H1 (cell line): ENCODE data around the gene SPDEF. TPM values are rescaled to one million over a fixed set of nuclear protein-coding genes. Genes with fewer than 3 reads are reported as not detected.

Source experiments
- CTCF ChIA-PET: fragments of 300-600 bp; sonication (Branson Sonifier 250); formaldehyde crosslinking; loops from one replicate; lab custom pipeline; 2021; ENCODE audit not compliant: partially characterized antibody; lab: Charles Lee
- POLR2A ChIA-PET: fragments of 300-600 bp; sonication (Branson Sonifier 250); formaldehyde crosslinking; loops from one replicate; lab custom pipeline; 2021; ENCODE audit warnings: inconsistent platforms; ENCODE audit not compliant: partially characterized antibody; lab: Charles Lee
- DNase-seq, 2 experiments: peaks; one replicate each; pipeline versions ENCODE4 v3.0.0 to v3.0.0-alpha.2; 2010 to 2022; ENCODE audit warnings: low spot score in 2 of 2, low read depth in 1 of 2, mixed read lengths in 1 of 2
- FAIRE-seq: peaks from 2 replicates; lab custom pipeline; 2011; peaks lifted over from hg19 to GRCh38; lab: Jason Lieb, UNC
- H2AFZ ChIP-seq: 2 replicates; pipeline ENCODE4 v1.8.1; 2012; ENCODE audit warnings: low read length, inconsistent platforms
- H2AK5ac ChIP-seq: 2 replicates; pipeline ENCODE4 v1.6.1; 2013; ENCODE audit warnings: low read depth, low read length
- H2BK120ac ChIP-seq: replicated peaks from 2 replicates; pipeline ENCODE3; 2013; ENCODE audit warnings: low read depth, low read length, inconsistent platforms
- H2BK12ac ChIP-seq: 2 replicates; pipeline ENCODE4 v1.6.1; 2013; ENCODE audit warnings: low read depth, low read length
- H2BK15ac ChIP-seq: 2 replicates; pipeline ENCODE4 v1.6.1; 2013; ENCODE audit warnings: low read length
- H2BK20ac ChIP-seq: 2 replicates; pipeline ENCODE4 v1.6.1; 2013; ENCODE audit warnings: low read length
- H2BK5ac ChIP-seq: 2 replicates; pipeline ENCODE4 v1.6.1; 2013; ENCODE audit warnings: low read depth, low read length
- H3K14ac ChIP-seq: 2 replicates; pipeline ENCODE4 v1.6.1; 2013; ENCODE audit warnings: inconsistent platforms; ENCODE audit not compliant: insufficient read length
- H3K18ac ChIP-seq: 2 replicates; pipeline ENCODE4 v1.6.1; 2013; ENCODE audit warnings: low read length; ENCODE audit errors: extremely low read depth
- H3K23ac ChIP-seq: 2 replicates; pipeline ENCODE4 v1.6.1; 2013; ENCODE audit warnings: inconsistent platforms; ENCODE audit not compliant: insufficient read length
- H3K23me2 ChIP-seq: 2 replicates; pipeline ENCODE4 v1.6.1; 2013; ENCODE audit warnings: low read depth, low read length
- H3K27ac ChIP-seq: 2 replicates; pipeline ENCODE4 v1.6.1; 2011; ENCODE audit warnings: low read depth, low read length, inconsistent platforms
- H3K27me3 ChIP-seq, 4 experiments: replicated peaks in 1 of 4; 1 replicate in 1 of 4; 2 replicates in 3 of 4; pipeline versions ENCODE4 v1.6.1 to v1.8.1; 2011 to 2013; ENCODE audit warnings: low read length in 3 of 4, mild to moderate bottlenecking in 3 of 4, inconsistent platforms in 2 of 4, mixed read lengths in 2 of 4, moderate library complexity in 1 of 4; ENCODE audit not compliant: control insufficient read depth in 3 of 4, insufficient read depth in 3 of 4; ENCODE audit errors: extremely low read depth in 1 of 4
- H3K36me3 ChIP-seq, 4 experiments: 2 replicates each; pipeline versions ENCODE4 v1.6.1 to v1.8.1; 2011 to 2013; ENCODE audit warnings: mild to moderate bottlenecking in 4 of 4, low read length in 3 of 4, moderate library complexity in 2 of 4, control low read depth in 1 of 4, inconsistent platforms in 1 of 4; ENCODE audit not compliant: insufficient read depth in 4 of 4, control insufficient read depth in 2 of 4
- H3K4ac ChIP-seq: replicated peaks from 2 replicates; pipeline ENCODE3; 2013; ENCODE audit warnings: low read length, low read depth, mixed read lengths, inconsistent platforms; ENCODE audit not compliant: insufficient read length
- H3K4me1 ChIP-seq, 4 experiments: replicated peaks in 1 of 4; 1 replicate in 1 of 4; 2 replicates in 3 of 4; pipeline versions ENCODE4 v1.6.1 to v1.8.1; 2011 to 2013; ENCODE audit warnings: low read length in 3 of 4, inconsistent platforms in 2 of 4, mixed read lengths in 1 of 4; ENCODE audit not compliant: insufficient read depth in 4 of 4, control insufficient read depth in 3 of 4
- H3K4me2 ChIP-seq, 2 experiments: 2 replicates each; pipeline versions ENCODE4 v1.6.1 to v1.8.1; 2011 to 2013; ENCODE audit warnings: low read depth in 2 of 2, low read length in 2 of 2, control low read depth in 1 of 2, inconsistent platforms in 1 of 2, mild to moderate bottlenecking in 1 of 2; ENCODE audit not compliant: insufficient read depth in 1 of 2
- H3K4me3 ChIP-seq, 4 experiments: fragments of 200-600, 300-600 bp in 1 of 4; sonication (generic), shearing (Covaris generic), sonication (Bioruptor Twin) in 1 of 4; 2 replicates each; pipeline versions ENCODE4 v1.5.1 to v1.8.1; 2011 to 2016; ENCODE audit warnings: low read length in 4 of 4, low read depth in 3 of 4, control low read depth in 2 of 4, inconsistent platforms in 2 of 4, mild to moderate bottlenecking in 2 of 4, mixed read lengths in 1 of 4, moderate library complexity in 1 of 4; ENCODE audit not compliant: insufficient read depth in 2 of 4; ENCODE audit errors: extremely low read depth in 1 of 4
- H3K56ac ChIP-seq: replicated peaks from 2 replicates; pipeline ENCODE3; 2013; ENCODE audit warnings: low read depth, mild to moderate bottlenecking, mixed read lengths, low read length, inconsistent platforms; ENCODE audit not compliant: insufficient read length
- H3K79me1 ChIP-seq: 2 replicates; pipeline ENCODE4 v1.6.1; 2013; ENCODE audit warnings: low read depth, low read length, control low read depth
- H3K79me2 ChIP-seq, 2 experiments: 2 replicates each; pipeline versions ENCODE4 v1.6.1 to v1.8.1; 2012 to 2013; ENCODE audit warnings: low read length in 2 of 2, mild to moderate bottlenecking in 2 of 2, inconsistent platforms in 1 of 2; ENCODE audit not compliant: insufficient read depth in 2 of 2, control insufficient read depth in 1 of 2
- H3K9ac ChIP-seq, 4 experiments: replicated peaks in 1 of 4; 1 replicate in 1 of 4; 2 replicates in 3 of 4; pipeline versions ENCODE4 v1.6.1 to v1.8.1; 2011 to 2013; ENCODE audit warnings: low read depth in 3 of 4, low read length in 3 of 4, control low read depth in 2 of 4, mild to moderate bottlenecking in 2 of 4, moderate library complexity in 2 of 4, inconsistent platforms in 1 of 4; ENCODE audit errors: extremely low read depth in 1 of 4
- H3K9me3 ChIP-seq, 2 experiments: 2 replicates each; pipeline versions ENCODE4 v1.6.1 to v1.8.1; 2012 to 2013; ENCODE audit warnings: mild to moderate bottlenecking in 2 of 2, moderate library complexity in 2 of 2, control low read depth in 1 of 2, inconsistent platforms in 1 of 2, low read depth in 1 of 2, low read length in 1 of 2, mixed read lengths in 1 of 2; ENCODE audit not compliant: insufficient read depth in 2 of 2
- H4K20me1 ChIP-seq, 2 experiments: replicated peaks in 1 of 2; 2 replicates each; pipeline versions ENCODE3 to v1.8.1; 2011 to 2013; ENCODE audit warnings: inconsistent platforms in 2 of 2, low read length in 2 of 2, mild to moderate bottlenecking in 1 of 2; ENCODE audit not compliant: insufficient read depth in 2 of 2, control insufficient read depth in 1 of 2
- H4K5ac ChIP-seq: 2 replicates; pipeline ENCODE4 v1.6.1; 2013; ENCODE audit warnings: low read length, low read depth, mixed read lengths, inconsistent platforms; ENCODE audit not compliant: insufficient read length
- H4K8ac ChIP-seq: 2 replicates; pipeline ENCODE4 v1.8.0; 2013; ENCODE audit warnings: mild to moderate bottlenecking, moderate library complexity, low read length, inconsistent platforms; ENCODE audit not compliant: insufficient read depth; ENCODE audit errors: extremely low read depth
- H4K91ac ChIP-seq: replicated peaks from 2 replicates; pipeline ENCODE3; 2013; ENCODE audit warnings: low read length, mixed read lengths, inconsistent platforms; ENCODE audit not compliant: insufficient read length
- CHD1 ChIP-seq: IDR thresholded peaks from 2 replicates; pipeline ENCODE4 v1.6.1; 2012; ENCODE audit warnings: low read depth, low read length, improper control_type of control experiment
- KDM5A ChIP-seq: fragments of 200-600 bp; IDR thresholded peaks from 2 replicates; pipeline ENCODE4 v1.7.1; 2012; ENCODE audit warnings: mild to moderate bottlenecking, low read length, inconsistent platforms, mixed read lengths
- WGBS, 2 experiments: shearing (Covaris generic) in 1 of 2; methylation state at CpG; one replicate each; pipeline versions ENCODE4 v1.1.6 to v1.1.7; 2013 to 2015; ENCODE audit warnings: low lambda C conversion rate in 2 of 2, mixed read lengths in 2 of 2, inconsistent platforms in 1 of 2, low coverage in 1 of 2, missing lambda C conversion rate in 1 of 2; ENCODE audit not compliant: insufficient replicate concordance in 2 of 2, insufficient coverage in 1 of 2, insufficient read length in 1 of 2; ENCODE audit errors: extremely low coverage in 1 of 2, missing lambda C conversion rate in 1 of 2; 5-methylcytosine and 5-hydroxymethylcytosine counted together
- polyA plus RNA-seq, 7 experiments: library from polyadenylated mRNA; depleted of rRNA in 3 of 7; stranded (reverse) in 5 of 7; unstranded in 2 of 7; fragments of >200 nt in 5 of 7; fragments of 200-250 nt in 2 of 7; gene quantifications; 1 replicate in 5 of 7; 2 replicates in 1 of 7; 4 replicates in 1 of 7; pipeline versions ENCODE4 v1.2.1 to v1.2.3, GENCODE V29; 2011 to 2013; ENCODE audit warnings: missing spikeins in 2 of 7, mixed read lengths in 2 of 7
- total RNA-seq: library from RNA; stranded (reverse); fragmentation: NEBNext Ultra II Directional; extraction: Animal tissue kit (Norgen Biotek cat#: 25700); gene quantifications from 2 replicates; pipeline ENCODE4 v1.2.1, GENCODE V29; 2021

SPDEF gene
- total and polyA plus RNA-seq, 2 of the 8 experiments (the other 6 are each of a cell fraction or from before 2014, with no cell fraction given), result 0.15 to 0.30 TPM

DNA sequence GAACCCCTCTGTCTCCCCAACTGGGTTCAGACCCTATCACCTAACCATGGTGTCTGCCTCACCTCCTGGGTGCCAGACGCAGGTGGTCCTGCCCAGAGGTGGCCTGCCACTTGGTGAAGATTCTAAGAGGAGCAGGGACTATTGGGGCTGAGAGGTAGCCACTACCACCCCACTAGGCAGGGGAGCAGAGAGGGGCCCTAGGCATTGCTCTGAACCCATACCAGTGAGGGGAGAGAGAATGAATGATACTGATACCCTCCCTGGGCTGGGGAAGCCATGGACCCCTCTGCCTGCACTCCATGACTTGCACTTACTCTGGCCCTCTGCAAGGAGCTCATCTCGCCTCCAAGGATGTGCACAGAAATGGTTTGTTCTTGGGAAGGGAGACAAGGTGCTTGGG lies 31.7 kb upstream of the SPDEF start:
- no peak overlapping the region for H3K23ac ChIP-seq
- no peaks in the 10 kb centered on the region for H3K27me3 ChIP-seq
- H2BK15ac ChIP-seq, result no peak overlapping the region
- ChIA-PET POLR2A (interaction anchor here (0.9 kb wide), 1 partner anchor 9 kb away, joined by 4 read pairs; no protein-coding TSS in a partner anchor), CTCF (interaction anchor here (0.5 to 1.9 kb wide), 4 partner anchors 22 to 128 kb away, joined by 3 to 8 read pairs (median 3); no protein-coding TSS in a partner anchor)
- no peak overlapping the region for H3K56ac ChIP-seq
- no peak overlapping the region for H3K9ac ChIP-seq
- H3K36me3 ChIP-seq, result no peaks in the 10 kb centered on the region
- no peak overlapping the region for H3K14ac ChIP-seq
- H3K4me1 ChIP-seq, result peaks cover 3 to 22% (median 12%) of the 10 kb centered on the region in 4 experiments; a peak in 6 of 7 replicates
- H2BK12ac ChIP-seq, result no peak overlapping the region
- H4K5ac ChIP-seq, result no peak overlapping the region
- TF ChIP-seq CHD1 (no peak), KDM5A (no peak)
- no peak overlapping the region for H2AFZ ChIP-seq
- peak overlapping the region; percentile 11; the same call in 1 of the 2 replicates for H2AK5ac ChIP-seq
- DNase-seq (no peak), FAIRE-seq (no peak)
- H2BK20ac ChIP-seq, result peak overlapping the region; percentile 38; the same call in 1 of the 2 replicates
- H4K20me1 ChIP-seq, result peaks cover 3 to 6% of the 10 kb centered on the region in 2 experiments
- peak overlapping the region; percentile 45; the same call in 1 of the 2 replicates for H4K8ac ChIP-seq
- H3K27ac ChIP-seq, result no peak overlapping the region
- no peak overlapping the region for H3K4ac ChIP-seq
- WGBS, 2 experiments, result 78% methylated on average over 2 of the region's 2 CpGs; no CpG with 5 or more reads in 1 of the 2 experiments
- no peaks in the 10 kb centered on the region for H3K9me3 ChIP-seq
- H3K4me2 ChIP-seq, result no peak overlapping the region
- H3K23me2 ChIP-seq, result 0 out of 2 replicates have a peak, but pooled peaks cover 2% of the 10 kb centered on the region
- H2BK5ac ChIP-seq, result peak overlapping the region; percentile 20; the same call in 1 of the 2 replicates
- no peak overlapping the region for H2BK120ac ChIP-seq
- no peak overlapping the region for H3K18ac ChIP-seq
- no peak overlapping the region for H3K4me3 ChIP-seq
- no peak overlapping the region for H4K91ac ChIP-seq
- peaks cover 0 to 18% of the 10 kb centered on the region in 2 experiments; a peak in 2 of 4 replicates for H3K79me2 ChIP-seq
- peaks cover 12% of the 10 kb centered on the region for H3K79me1 ChIP-seq
